GM12891 (cell line): ENCODE results near the gene RBMS3.

Experiments used
- DNase-seq: peaks from one replicate; pipeline ENCODE4 v3.0.0; 2011; ENCODE audit warnings: low spot score; ENCODE audit not compliant: insufficient read length
- FAIRE-seq: peaks from 2 replicates; lab custom pipeline; 2011; peaks lifted over from hg19 to GRCh38; lab: Jason Lieb, UNC
- PAX5 ChIP-seq: IDR thresholded peaks from 2 replicates; pipeline ENCODE4 v1.6.1; 2011; ENCODE audit warnings: low read length, moderate library complexity, mild to moderate bottlenecking; ENCODE audit not compliant: insufficient read depth, severe bottlenecking
- POLR2A ChIP-seq: IDR thresholded peaks from 2 replicates; pipeline ENCODE4 v1.6.1; 2011; ENCODE audit warnings: low read depth, low read length, control low read depth
- POLR2AphosphoS5 ChIP-seq: IDR thresholded peaks from 2 replicates; pipeline ENCODE4 v1.6.1; 2011; ENCODE audit warnings: low read depth, low read length, control low read depth
- POU2F2 ChIP-seq: IDR thresholded peaks from 2 replicates; pipeline ENCODE4 v1.6.1; 2011; ENCODE audit warnings: low read depth, mild to moderate bottlenecking, control low read depth, low read length, moderate library complexity
- SPI1 ChIP-seq: IDR thresholded peaks from 2 replicates; pipeline ENCODE4 v1.6.1; 2011; ENCODE audit warnings: low read depth, low read length, control low read depth
- TAF1 ChIP-seq: IDR thresholded peaks from 2 replicates; pipeline ENCODE4 v1.6.1; 2011; ENCODE audit warnings: low read depth, low read length, control low read depth

Gene RBMS3

DNA sequence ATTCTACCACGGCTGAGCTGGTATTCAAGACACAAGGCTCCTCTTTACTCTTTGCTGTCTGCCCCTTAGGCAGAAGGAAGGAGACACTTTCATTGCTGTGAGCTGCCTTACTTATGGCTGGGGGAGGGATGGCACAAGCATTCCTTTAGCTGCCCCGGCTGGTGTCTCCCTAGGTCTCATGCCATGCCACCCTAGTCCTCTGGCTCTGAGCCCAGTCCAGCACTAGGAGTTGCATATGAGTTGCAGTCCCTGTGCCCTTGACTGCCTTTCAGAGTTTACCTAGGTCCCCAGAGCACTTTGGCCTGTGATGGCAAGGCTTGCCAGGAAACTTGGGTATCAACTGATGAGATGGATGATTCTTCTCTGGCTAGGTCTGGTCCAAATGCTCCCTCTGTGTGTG, 296.4 kb downstream of the RBMS3 start:
- DNase-seq (no peak), FAIRE-seq (no peak)
- no peak for TF ChIP-seq POU2F2
- TF ChIP-seq POLR2A, result no peak
- no peak for TF ChIP-seq TAF1
- TF ChIP-seq POLR2AphosphoS5, result no peak
- no peak for TF ChIP-seq PAX5
- no peak for TF ChIP-seq SPI1

DNA sequence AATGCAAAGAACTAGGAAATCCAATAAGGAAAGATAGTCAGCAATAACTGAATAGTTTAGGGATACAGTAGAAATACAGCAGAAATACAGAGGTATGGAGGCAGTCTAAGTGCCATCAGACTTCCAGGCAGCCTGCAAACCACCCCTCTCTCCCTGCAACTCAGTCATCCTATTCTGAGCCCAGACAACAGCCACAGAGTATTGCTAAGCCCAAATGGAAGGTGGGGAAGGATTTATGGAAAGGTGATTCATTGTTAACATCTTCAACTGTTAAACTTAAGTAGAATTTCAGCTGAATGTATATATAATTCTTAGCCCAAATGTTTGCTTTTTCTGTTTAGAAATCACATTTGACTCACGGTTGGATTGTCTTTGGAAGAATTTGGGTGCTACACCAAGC, 300.4 kb downstream of the RBMS3 start:
- no peak for DNase-seq
- no peak for FAIRE-seq
- TF ChIP-seq PAX5, result no peak
- no peak for TF ChIP-seq POLR2AphosphoS5
- no peak for TF ChIP-seq POU2F2
- no peak for TF ChIP-seq SPI1
- no peak for TF ChIP-seq TAF1
- TF ChIP-seq POLR2A, result no peak

DNA sequence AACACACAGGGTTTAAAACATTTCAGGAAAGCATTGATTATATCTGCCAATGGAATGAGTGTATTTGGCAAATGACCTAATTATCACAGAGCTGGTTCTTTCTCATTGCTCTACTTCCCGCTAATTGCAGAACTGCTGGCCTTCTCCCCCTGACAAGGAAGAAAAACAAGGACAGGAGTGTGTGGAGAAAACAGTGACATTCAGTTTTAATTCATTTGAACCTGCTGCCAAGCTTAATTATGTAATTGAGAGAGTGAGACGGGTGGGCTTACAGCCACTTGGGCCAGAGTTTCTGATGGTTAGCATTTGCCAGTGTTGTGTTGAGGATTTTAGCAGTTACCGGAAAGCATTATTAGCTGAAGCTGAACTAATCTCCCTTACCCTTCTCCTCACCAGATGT, 301.4 kb downstream of the RBMS3 start:
- DNase-seq (no peak), FAIRE-seq (no peak)
- TF ChIP-seq POU2F2 (no peak), TAF1 (no peak), POLR2A (no peak), POLR2AphosphoS5 (no peak), SPI1 (no peak), PAX5 (no peak)

DNA sequence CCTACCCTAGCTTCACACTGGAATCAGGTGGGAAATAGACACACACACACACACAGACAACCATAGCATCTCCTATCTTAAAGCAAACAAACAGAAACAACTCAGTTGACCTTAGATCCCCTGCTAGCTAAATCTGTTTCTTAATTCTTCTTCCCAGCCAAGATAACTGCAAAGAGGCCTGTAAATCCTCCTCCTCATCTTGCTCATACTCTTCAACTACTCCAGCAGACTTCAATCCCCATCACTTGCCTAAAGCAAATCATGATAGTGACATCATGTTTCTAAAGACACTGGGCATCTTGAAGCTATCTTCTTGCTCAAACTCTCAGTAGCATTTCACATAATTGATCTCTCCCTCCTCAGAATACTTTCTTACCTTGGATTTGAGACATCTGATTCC, 303.0 kb downstream of the RBMS3 start:
- TF ChIP-seq POLR2A, result no peak
- TF ChIP-seq POLR2AphosphoS5, result no peak
- no peak for TF ChIP-seq POU2F2
- no peak for TF ChIP-seq SPI1
- no peak for TF ChIP-seq PAX5
- TF ChIP-seq TAF1, result no peak
- FAIRE-seq (no peak), DNase-seq (no peak)

DNA sequence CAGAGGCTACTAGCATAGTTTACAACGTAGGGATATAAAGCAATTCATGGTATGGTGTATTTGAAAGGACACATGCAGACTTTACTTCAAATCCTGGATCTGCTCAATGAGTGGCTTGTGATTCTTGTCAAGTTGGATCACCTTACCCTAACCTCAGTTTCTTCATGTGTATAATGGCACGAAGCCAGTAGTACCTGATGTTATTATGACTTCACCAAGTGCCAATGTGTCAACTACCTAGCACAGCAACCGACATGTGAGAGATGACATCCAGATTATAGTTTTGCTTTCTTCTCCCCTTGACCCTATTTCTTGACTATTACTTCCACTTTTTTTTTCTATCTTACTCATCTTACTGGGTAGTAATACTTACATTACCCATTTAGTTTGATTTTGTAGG, 304.5 kb downstream of the RBMS3 start:
- TF ChIP-seq POU2F2 (no peak), POLR2A (no peak), SPI1 (no peak), TAF1 (no peak), PAX5 (no peak), POLR2AphosphoS5 (no peak)
- no peak for DNase-seq
- FAIRE-seq, result no peak

DNA sequence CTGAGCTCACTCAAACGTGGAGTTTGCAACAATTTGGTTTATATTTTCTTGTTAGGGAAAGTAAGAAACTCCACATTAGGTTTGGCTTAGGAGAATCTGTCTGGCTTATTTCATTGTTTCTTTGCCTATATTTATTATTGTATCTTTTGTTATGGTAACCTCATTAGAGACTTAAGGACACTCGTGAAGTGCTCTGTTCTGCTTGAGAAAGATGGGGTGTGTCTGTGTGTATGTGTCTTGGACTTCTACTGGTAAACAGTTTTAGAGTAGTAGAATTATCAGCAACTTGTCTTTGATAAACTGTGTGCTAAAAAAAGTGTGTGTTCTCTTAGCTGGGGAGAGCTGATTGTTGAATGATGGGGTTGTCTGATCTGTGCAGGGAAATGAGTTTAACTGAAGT, 306.5 kb downstream of the RBMS3 start:
- DNase-seq, result no peak
- FAIRE-seq, result no peak
- TF ChIP-seq POU2F2 (no peak), POLR2A (no peak), SPI1 (no peak), TAF1 (no peak), PAX5 (no peak), POLR2AphosphoS5 (no peak)

DNA sequence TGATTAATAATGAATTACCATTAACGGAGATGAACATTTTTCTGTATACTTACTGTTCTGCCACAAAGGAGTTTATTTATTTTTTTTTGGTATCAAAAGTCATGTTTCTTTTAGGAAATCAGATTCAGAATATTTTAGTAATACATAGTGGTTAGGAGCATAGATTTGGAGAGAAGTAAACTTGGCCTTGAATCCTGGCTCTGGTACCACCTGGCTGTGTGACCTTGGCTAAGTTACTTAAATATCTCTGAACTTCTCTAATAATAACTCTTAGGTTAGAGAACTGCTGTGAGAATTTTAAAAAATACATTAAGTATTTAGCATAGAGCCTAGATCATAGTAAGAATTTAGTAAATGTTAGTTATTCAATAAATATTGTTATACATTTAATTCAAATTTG, 309.1 kb downstream of the RBMS3 start:
- no peak for TF ChIP-seq SPI1
- no peak for TF ChIP-seq POLR2AphosphoS5
- TF ChIP-seq POU2F2, result no peak
- TF ChIP-seq POLR2A, result no peak
- no peak for TF ChIP-seq TAF1
- no peak for TF ChIP-seq PAX5
- no peak for DNase-seq
- no peak for FAIRE-seq

DNA sequence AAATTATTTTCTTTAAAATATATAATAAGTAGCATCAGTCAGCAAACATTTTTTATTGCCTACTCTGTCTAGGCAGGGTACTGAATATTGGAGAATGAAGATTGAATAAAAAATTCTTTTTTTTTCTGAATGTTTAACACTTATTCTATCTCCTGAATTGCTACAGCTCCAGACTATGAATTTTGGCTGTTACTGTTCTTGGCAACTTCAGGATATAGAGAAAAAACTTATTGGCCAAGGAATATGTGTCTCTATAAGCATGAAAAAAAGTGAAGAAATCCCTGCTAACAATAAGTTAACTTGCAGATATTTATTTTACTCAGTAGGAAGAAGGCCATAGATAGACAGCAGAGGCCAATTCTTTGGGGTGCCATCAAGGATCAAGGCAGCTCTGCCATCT, 309.6 kb downstream of the RBMS3 start:
- DNase-seq (no peak), FAIRE-seq (no peak)
- TF ChIP-seq SPI1, result no peak
- no peak for TF ChIP-seq TAF1
- TF ChIP-seq POLR2AphosphoS5, result no peak
- TF ChIP-seq POLR2A, result no peak
- TF ChIP-seq PAX5, result no peak
- TF ChIP-seq POU2F2, result no peak

DNA sequence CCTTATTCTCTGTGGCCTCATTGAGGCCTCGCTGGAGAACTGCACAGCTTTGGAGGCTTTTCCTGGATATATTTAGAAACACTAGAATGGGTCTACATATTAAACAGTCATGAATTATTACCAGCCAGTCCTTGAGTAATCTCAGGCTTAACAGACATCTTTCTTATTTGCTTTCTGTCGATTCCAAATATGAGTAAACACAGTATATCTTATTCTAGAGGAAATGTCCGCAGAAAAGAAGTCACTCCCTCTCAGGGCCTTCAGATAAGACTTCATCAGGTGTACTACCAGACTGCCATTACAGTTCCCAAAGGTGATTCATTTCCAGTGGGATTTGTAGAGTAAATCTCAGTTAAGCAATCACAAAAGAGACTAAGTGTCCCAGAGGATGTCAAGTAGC, 310.7 kb downstream of the RBMS3 start:
- DNase-seq (no peak), FAIRE-seq (no peak)
- TF ChIP-seq POU2F2, result no peak
- TF ChIP-seq SPI1, result no peak
- no peak for TF ChIP-seq PAX5
- TF ChIP-seq POLR2A, result no peak
- no peak for TF ChIP-seq POLR2AphosphoS5
- TF ChIP-seq TAF1, result no peak

DNA sequence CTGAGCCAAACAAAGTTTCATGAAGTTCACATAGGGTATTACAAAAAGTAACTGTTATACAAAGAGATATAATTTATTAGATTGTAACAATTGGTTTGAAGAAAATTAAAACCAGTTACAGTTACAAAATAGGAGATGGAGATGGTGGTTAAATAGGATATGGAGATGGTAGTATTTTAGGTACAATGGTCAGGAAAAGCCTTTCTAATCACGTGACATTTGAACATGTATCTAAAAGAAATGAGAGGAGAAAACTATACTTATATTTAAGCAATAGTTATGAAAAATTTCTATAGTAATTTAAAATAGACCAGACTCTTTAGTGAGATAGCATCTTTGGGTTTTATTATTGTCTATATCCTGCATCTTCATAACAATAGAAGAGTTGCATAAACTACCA, 312.9 kb downstream of the RBMS3 start:
- no peak for TF ChIP-seq PAX5
- TF ChIP-seq POLR2AphosphoS5, result no peak
- no peak for TF ChIP-seq POLR2A
- no peak for TF ChIP-seq TAF1
- no peak for TF ChIP-seq POU2F2
- TF ChIP-seq SPI1, result no peak
- DNase-seq, result no peak
- no peak for FAIRE-seq
